ENCODE measurements around the gene SLC5A1.

- TF ChIP-seq CTCF (IDR thresholded peaks at IDR 0.05; ENCODE audit: low read depth, low read length) (no peak), POLR2A (IDR thresholded peaks at IDR 0.05; ENCODE audit: extremely low read depth, insufficient read length) (no peak)
Measured at GRCh38 chr22:32042924-32043323, at the start of gene SLC5A1.

Measured in NB4 (cell line).